Neutrophil (primary cell): ENCODE results near the gene TET1.

Source experiments
- H3K27ac ChIP-seq: fragments of 200-600 bp; sonication (generic); 2 replicates; pipeline ENCODE4 v1.5.1; 2016; ENCODE audit warnings: mild to moderate bottlenecking, moderate library complexity
- H3K27me3 ChIP-seq: fragments of 200-600 bp; sonication (generic); 2 replicates; pipeline ENCODE4 v1.6.0; 2016; ENCODE audit warnings: mild to moderate bottlenecking
- H3K36me3 ChIP-seq: fragments of 200-600 bp; sonication (generic); 2 replicates; pipeline ENCODE4 v1.5.1; 2017
- H3K4me1 ChIP-seq, 2 experiments: fragments of 200-600 bp in 1 of 2; sonication (generic) in 1 of 2; 1 replicate in 1 of 2; 2 replicates in 1 of 2; pipeline versions ENCODE4 v1.5.1 to v1.6.1; 2013 to 2016; ENCODE audit warnings: low read depth in 1 of 2, low read length in 1 of 2, mild to moderate bottlenecking in 1 of 2, moderate library complexity in 1 of 2; ENCODE audit not compliant: control insufficient read depth in 1 of 2, insufficient read depth in 1 of 2
- H3K4me3 ChIP-seq, 2 experiments: fragments of 200-600 bp in 1 of 2; sonication (generic) in 1 of 2; 1 replicate in 1 of 2; 2 replicates in 1 of 2; pipeline ENCODE4 v1.5.1; 2013 to 2016; ENCODE audit warnings: low read depth in 1 of 2, low read length in 1 of 2, mild to moderate bottlenecking in 1 of 2, moderate library complexity in 1 of 2
- H3K9me3 ChIP-seq: fragments of 200-600 bp; sonication (generic); 2 replicates; pipeline ENCODE4 v1.5.1; 2016
- TF ChIP-seq, protein P1 (sequence below): fragments of 200-600 bp; sonication (generic); IDR thresholded peaks from 2 replicates; pipeline ENCODE4 v1.5.1; 2016; ENCODE audit warnings: antibody characterized with exemption

TET1 gene

DNA sequence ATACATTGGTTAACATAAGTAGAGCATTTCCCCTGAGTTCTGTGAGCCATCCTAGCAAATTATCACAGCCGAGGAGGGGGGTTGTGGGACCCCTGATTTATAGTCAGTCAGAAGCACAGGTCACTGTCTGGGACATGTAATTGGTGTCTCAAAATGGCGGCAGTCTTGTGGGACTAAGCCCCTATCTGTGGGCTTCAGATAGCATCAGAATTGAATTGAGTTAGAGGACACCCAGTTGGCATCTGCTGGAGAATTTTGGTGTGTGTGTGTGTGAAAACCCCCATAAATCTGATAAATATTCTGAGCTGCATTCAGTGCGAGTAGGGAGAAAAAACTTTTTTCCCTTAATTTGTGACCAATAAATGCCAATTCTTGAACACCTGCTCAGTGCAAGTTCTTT lies 6.5 kb upstream of the TET1 start:
- H3K36me3 ChIP-seq: no peaks in the 10 kb centered on the region
- no peaks in the 10 kb centered on the region for H3K9me3 ChIP-seq
- H3K27ac ChIP-seq: no peak overlapping the region
- H3K4me3 ChIP-seq: no peak overlapping the region
- TF ChIP-seq, protein P1, sequence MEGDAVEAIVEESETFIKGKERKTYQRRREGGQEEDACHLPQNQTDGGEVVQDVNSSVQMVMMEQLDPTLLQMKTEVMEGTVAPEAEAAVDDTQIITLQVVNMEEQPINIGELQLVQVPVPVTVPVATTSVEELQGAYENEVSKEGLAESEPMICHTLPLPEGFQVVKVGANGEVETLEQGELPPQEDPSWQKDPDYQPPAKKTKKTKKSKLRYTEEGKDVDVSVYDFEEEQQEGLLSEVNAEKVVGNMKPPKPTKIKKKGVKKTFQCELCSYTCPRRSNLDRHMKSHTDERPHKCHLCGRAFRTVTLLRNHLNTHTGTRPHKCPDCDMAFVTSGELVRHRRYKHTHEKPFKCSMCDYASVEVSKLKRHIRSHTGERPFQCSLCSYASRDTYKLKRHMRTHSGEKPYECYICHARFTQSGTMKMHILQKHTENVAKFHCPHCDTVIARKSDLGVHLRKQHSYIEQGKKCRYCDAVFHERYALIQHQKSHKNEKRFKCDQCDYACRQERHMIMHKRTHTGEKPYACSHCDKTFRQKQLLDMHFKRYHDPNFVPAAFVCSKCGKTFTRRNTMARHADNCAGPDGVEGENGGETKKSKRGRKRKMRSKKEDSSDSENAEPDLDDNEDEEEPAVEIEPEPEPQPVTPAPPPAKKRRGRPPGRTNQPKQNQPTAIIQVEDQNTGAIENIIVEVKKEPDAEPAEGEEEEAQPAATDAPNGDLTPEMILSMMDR: no peak
- peaks cover 42% of the 10 kb centered on the region for H3K27me3 ChIP-seq
- H3K4me1 ChIP-seq: no peaks in the 10 kb centered on the region

DNA sequence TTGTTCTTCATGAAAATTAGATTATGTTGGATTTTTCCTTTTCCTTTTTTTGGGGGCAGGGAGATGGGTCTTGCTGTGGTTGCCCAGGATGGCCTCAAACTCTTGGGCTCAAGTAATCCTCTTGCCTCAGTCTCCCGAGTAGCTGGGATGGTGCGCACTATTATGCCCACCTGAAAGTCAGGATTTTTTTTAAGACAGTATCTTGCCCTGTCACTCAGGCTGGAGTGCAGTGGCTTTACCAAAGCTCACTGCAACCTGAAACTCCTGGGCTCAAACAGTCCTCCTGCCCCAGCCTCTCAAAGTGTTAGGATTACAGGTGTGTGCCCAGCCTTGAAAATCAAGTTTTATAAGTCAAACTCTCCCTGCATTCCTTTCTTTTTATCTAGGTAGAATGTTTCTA lies 1.7 kb upstream of the TET1 start:
- Histone ChIP-seq H3K36me3 (no peaks in the 10 kb centered on the region), H3K27me3 (peaks cover 86% of the 10 kb centered on the region), H3K9me3 (no peaks in the 10 kb centered on the region), H3K4me3 (no peak overlapping the region), H3K4me1 (peaks cover 20 to 26% of the 10 kb centered on the region in 2 experiments), H3K27ac (no peak overlapping the region)
- TF ChIP-seq, protein P1: no peak

- Histone ChIP-seq H3K27me3 (peaks cover 91% of the 10 kb centered on the region), H3K36me3 (no peaks in the 10 kb centered on the region), H3K9me3 (no peaks in the 10 kb centered on the region), H3K4me1 (peaks cover 20 to 26% of the 10 kb centered on the region in 2 experiments), H3K4me3 (no peak overlapping the region), H3K27ac (no peak overlapping the region)
- TF ChIP-seq, protein P1: no peak
Measured at GRCh38 chr10:68559251-68559650, 886 bp upstream of the TET1 start.

DNA sequence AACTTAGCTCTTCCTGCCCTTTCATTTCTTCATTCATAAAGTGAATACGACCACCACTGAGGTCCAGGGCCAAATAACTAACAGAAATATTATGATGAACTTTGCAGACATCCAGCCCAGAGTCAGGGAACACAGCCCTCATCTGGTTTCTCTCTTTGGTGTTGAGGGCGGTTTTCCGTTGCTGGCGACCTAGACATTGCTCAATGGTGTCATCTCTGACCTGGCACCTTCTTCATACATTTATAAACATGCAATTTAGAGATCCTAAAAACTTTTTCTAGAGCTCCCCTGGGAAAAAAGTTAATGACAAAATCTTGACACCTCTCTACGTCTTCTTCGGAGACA lies 324 bp upstream of the TET1 start:
- no peaks in the 10 kb centered on the region for H3K9me3 ChIP-seq
- H3K27ac ChIP-seq: no peak overlapping the region
- no peaks in the 10 kb centered on the region for H3K36me3 ChIP-seq
- peak overlapping the region; percentile 26 to 54 for H3K4me3 ChIP-seq
- peaks cover 91% of the 10 kb centered on the region for H3K27me3 ChIP-seq
- H3K4me1 ChIP-seq: peaks cover 20 to 26% of the 10 kb centered on the region in 2 experiments
- TF ChIP-seq, protein P1: no peak

GRCh38 chr10:68560943-68561864 lies 1.1 kb downstream of the TET1 start:
- peak overlapping the region; percentile 26 to 54 for H3K4me3 ChIP-seq
- peaks cover 100% of the 10 kb centered on the region for H3K27me3 ChIP-seq
- H3K36me3 ChIP-seq: no peaks in the 10 kb centered on the region
- no peak overlapping the region for H3K27ac ChIP-seq
- no peaks in the 10 kb centered on the region for H3K9me3 ChIP-seq
- H3K4me1 ChIP-seq: peaks cover 20 to 26% of the 10 kb centered on the region in 2 experiments
- TF ChIP-seq, protein P1: no peak
